Activated CD8-positive, alpha-beta memory T cell treated with anti-CD3 and anti-CD28 coated beads for 1 hour (primary cell): ENCODE data around the gene NTNG2.

Experiments used
- DNase-seq, 2 donors: peaks; one replicate each; pipeline ENCODE4 v3.0.0-alpha.2; 2020; ENCODE audit warnings: low read depth in 1 of 2; ENCODE audit errors: extremely low read depth in 1 of 2

Gene NTNG2

DNA sequence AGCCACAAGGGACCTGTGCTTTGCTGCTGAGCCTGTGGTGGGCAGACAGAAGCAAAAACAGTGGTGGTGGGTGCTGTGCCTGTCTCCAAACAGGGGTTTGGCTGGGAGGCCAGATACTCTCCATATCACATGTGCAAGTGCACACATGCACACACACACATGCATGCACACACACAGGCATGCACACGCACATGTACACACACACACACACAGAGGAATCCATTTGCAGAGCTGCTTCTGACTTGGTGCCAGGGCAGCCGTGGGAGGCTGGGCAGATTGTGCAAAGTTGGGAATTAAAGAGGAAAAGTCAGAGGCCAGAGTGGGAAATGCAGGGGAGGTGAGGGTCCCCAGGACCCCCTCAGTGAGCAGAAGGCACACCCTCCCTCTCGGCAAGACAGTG, 71.3 kb downstream of the NTNG2 start:
- no peak for DNase-seq

GRCh38 chr9:132234535-132234934, 72.7 kb downstream of the NTNG2 start:
- no peak for DNase-seq

- no peak for DNase-seq
Measured at GRCh38 chr9:132235125-132235524, 73.3 kb downstream of the NTNG2 start.

GRCh38 chr9:132235894-132236661, 74.2 kb downstream of the NTNG2 start:
- DNase-seq: peak; percentile 46 to 72

- no peak for DNase-seq
Measured at GRCh38 chr9:132236662-132237311, 74.9 kb downstream of the NTNG2 start.

- no peak for DNase-seq
Measured at GRCh38 chr9:132237481-132237880, 75.6 kb downstream of the NTNG2 start.

- DNase-seq: no peak
Measured at GRCh38 chr9:132238026-132238972, 76.4 kb downstream of the NTNG2 start.

DNA sequence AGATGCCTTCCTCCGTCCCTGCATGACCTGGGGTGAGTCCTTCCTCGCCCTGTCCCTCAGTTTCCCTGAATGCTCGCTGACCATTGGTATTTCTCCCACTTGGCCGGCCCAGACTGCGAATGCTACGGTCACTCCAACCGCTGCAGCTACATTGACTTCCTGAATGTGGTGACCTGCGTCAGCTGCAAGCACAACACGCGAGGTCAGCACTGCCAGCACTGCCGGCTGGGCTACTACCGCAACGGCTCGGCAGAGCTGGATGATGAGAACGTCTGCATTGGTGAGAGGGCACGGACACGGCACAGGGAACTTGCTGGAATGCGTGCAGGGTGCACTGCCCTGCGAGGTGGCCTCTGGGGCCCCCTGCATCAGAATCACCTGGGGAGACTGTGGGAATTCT, 77.1 kb downstream of the NTNG2 start:
- no peak for DNase-seq

DNA sequence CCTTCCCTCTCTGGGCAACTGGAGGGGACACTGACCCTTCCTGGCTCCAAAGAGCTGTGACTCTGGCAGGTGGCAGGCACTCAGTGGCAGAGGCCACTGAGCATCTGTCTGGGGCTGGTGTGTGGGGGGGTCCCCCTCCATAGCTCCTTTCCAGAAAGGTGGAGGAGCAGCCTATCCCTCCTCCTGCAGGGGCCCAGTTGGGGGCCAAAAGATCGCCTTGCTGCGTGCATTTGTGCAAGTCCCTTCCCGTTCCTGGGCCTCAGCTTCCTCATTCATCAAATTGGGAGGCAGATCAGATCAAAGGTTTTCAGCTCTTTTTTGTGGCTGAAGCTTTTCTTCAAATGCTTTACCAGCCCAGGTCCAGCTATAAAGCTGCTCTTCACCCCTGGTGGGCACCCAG, 77.7 kb downstream of the NTNG2 start:
- DNase-seq: no peak

DNA sequence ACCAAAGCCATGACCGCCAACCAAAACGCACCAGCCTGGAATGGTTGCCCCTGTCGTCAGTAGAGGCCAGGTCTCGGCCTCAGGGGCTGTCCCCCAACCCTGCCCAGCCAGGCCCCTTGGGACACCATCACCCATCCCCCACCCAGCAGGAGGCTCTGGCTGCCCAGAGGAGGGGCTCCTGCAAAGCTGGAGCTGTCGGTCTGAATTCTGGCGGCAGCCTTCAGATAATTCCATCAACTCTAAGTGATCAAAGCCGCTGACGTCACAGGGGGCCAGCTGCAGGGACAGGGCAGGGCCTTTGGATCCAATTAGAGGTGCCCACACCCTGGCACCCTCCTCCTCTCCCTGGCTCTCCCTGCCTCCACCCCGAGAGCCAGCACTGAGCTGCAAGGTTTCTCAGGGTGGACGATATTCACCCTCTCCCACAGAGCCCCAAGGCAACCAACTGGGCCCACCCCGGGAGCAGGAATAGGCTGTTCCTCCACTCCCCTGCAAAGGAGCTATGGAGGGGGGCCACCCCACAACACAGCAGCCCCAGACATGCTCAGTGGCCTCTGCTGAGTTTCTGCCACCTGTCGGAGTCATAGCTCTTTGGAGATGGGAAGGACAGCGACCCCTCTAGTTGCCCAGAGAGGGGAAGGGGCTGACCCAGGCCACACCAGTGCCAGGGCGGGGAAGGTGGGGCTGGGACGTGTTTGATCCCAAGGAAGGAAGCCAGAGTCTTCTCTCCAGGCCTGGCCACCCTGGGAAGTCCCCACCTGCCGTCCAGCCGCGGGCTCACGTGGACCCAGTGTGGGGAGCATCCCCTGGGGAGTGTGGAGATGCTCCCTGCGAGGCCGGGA, 78.4 kb downstream of the NTNG2 start:
- DNase-seq: no peak

GRCh38 chr9:132240841-132241482, 79.1 kb downstream of the NTNG2 start:
- DNase-seq: peak; percentile 98 to 99

GRCh38 chr9:132241483-132241839, 79.6 kb downstream of the NTNG2 start:
- DNase-seq: no peak

- DNase-seq: peak in 1 of 2 donors; percentile 33
Measured at GRCh38 chr9:132241840-132242620, 80.2 kb downstream of the NTNG2 start.

DNA sequence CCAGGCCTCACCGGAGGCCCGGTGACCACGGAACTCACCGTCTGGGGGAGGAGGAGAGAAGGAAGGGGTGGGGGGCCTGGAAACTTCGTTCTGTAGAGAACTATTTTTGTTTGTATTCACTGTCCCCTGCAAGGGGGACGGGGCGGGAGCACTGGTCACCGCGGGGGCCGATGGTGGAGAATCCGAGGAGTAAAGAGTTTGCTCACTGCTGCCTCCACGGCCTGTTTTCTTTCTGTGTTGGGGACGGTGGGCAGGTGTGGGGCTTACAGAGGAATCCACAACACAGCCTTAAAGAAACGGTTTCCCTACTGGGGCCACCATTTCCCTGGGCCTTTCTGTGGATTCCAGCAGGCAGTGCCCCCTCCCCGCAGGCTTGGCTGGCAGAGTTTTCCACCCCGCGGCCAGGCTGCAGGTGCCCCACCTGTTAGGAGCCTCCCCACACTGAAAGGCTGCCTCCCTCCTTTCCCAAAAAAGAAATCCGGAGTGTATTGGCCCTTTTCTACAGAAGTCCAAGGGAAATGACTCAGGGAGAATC, 80.8 kb downstream of the NTNG2 start:
- DNase-seq: no peak

DNA sequence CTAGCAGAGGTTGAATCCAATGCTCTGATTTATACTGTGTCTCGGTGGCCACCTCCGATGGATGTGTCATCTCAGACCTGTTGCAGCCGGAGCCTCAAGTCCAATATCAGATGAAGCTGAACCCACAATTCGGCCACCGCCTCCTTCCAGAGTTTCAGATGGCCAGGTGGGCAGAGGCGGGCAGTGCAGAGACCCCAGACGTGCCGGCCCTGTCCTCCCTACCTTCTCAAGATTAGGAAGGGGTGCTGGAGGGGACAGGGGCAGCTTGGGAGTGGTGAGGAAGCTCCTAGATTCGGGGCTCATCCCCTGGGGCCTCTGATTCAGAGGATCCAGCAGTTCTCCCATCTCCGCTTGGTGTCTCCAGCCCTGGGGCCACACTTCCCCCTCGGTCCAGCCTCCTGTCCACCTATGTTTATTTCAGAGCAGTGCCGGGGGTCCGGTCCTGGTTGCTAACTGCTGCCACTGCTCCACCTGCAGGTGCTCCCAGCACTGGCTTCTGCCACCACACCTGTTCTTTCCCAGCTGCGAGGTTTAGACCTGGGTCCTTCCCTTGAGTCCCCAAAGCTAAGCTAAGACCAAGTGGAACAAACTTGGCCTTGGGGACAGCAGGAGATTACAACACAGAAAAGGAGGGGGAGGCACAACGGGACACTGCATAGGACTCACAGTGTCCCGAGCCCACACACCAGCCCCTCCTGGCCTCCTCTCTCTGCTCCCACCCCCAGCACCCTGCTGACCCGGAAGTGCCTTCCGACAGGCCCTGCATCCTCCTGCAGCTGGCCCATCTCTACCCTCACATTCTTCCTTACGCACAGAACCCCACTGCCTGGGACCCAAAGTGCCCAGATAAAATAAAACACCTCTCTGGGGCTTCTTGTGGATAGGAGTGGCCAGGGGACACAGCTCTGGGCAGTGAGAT, 81.6 kb downstream of the NTNG2 start:
- no peak for DNase-seq

GRCh38 chr9:132244582-132245455, 83.0 kb downstream of the NTNG2 start:
- no peak for DNase-seq

GRCh38 chr9:132245465-132245864, 83.6 kb downstream of the NTNG2 start:
- DNase-seq: no peak
